Measurements from ENCODE around the gene UGT3A1. TPM values are rescaled to one million over a fixed set of nuclear protein-coding genes. Genes with fewer than 3 reads are reported as not detected.

UGT3A1 gene
- total and polyA plus RNA-seq, 2 experiments from 2014 or later = 1.6 to 3.1 TPM

DNA sequence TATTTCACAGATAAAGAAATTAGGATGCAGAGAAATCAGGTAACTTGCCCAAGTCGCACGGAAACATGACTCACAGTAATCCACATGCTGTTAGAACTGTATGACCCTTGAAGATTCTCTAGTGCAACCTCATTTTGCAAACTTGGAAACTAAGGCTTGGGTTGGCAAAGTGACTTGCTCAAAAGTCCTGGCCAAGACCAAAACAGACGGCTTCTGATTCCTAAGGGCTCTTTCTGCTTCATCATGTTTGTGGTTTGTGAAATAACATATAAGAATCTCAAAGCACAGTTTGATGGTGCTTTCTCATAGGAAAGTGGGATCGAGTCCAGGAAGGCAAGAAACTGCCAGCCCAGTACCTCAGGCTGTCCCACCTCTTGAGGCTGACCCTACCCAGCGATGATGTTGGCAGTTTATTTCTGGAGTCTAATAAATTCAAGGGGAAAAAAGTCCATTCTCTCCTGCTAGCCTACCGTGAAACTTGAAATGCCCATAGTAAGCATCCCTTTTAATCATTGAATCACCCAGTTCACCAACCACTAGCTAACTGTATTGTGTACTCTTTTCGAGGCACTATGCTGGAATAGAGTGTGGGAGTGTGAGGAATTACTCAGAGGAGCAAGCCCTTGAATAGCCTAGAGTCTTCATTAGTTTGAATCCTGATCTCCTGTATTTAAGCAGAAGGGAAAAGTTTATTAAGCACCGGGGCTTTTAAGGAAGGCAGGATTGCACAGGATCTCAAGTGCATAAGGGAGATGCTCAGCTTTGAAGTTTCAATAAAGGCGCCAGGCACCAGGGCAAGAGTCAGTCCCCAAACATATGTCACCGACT, 66.9 kb downstream of the UGT3A1 start:
- Histone ChIP-seq H3F3A (replicated peaks; ENCODE audit: low read depth) (no peaks in the 10 kb centered on the region), H2AFZ (no peak overlapping the region), H3K4me1 (ENCODE audit: insufficient read depth) (no peaks in the 10 kb centered on the region), H3K4me3 (no peak overlapping the region), H3K36me3 (ENCODE audit: insufficient read depth) (no peaks in the 10 kb centered on the region), H3K4me2 (no peak overlapping the region; the same call in 1 of the 2 replicates), H3K27ac (ENCODE audit: low read depth) (no peak overlapping the region), H3K27me3 (ENCODE audit: insufficient read depth) (peaks cover 26% of the 10 kb centered on the region), H3K9me2 (ENCODE audit: insufficient read depth) (no peaks in the 10 kb centered on the region), H4K20me1 (replicated peaks; ENCODE audit: insufficient read depth) (no peaks in the 10 kb centered on the region), H3K79me2 (replicated peaks; ENCODE audit: insufficient read depth) (no peaks in the 10 kb centered on the region)
- H3K4me1 Mint-ChIP-seq = peaks cover 5% of the 10 kb centered on the region; the same call in 2 of the 3 replicates
- no peak overlapping the region for H3K27ac Mint-ChIP-seq
- no peak for TF ChIP-seq STAT1 (IDR thresholded peaks at IDR 0.05; ENCODE audit: unreplicated experiment)
- TF ChIP-seq, protein P1, sequence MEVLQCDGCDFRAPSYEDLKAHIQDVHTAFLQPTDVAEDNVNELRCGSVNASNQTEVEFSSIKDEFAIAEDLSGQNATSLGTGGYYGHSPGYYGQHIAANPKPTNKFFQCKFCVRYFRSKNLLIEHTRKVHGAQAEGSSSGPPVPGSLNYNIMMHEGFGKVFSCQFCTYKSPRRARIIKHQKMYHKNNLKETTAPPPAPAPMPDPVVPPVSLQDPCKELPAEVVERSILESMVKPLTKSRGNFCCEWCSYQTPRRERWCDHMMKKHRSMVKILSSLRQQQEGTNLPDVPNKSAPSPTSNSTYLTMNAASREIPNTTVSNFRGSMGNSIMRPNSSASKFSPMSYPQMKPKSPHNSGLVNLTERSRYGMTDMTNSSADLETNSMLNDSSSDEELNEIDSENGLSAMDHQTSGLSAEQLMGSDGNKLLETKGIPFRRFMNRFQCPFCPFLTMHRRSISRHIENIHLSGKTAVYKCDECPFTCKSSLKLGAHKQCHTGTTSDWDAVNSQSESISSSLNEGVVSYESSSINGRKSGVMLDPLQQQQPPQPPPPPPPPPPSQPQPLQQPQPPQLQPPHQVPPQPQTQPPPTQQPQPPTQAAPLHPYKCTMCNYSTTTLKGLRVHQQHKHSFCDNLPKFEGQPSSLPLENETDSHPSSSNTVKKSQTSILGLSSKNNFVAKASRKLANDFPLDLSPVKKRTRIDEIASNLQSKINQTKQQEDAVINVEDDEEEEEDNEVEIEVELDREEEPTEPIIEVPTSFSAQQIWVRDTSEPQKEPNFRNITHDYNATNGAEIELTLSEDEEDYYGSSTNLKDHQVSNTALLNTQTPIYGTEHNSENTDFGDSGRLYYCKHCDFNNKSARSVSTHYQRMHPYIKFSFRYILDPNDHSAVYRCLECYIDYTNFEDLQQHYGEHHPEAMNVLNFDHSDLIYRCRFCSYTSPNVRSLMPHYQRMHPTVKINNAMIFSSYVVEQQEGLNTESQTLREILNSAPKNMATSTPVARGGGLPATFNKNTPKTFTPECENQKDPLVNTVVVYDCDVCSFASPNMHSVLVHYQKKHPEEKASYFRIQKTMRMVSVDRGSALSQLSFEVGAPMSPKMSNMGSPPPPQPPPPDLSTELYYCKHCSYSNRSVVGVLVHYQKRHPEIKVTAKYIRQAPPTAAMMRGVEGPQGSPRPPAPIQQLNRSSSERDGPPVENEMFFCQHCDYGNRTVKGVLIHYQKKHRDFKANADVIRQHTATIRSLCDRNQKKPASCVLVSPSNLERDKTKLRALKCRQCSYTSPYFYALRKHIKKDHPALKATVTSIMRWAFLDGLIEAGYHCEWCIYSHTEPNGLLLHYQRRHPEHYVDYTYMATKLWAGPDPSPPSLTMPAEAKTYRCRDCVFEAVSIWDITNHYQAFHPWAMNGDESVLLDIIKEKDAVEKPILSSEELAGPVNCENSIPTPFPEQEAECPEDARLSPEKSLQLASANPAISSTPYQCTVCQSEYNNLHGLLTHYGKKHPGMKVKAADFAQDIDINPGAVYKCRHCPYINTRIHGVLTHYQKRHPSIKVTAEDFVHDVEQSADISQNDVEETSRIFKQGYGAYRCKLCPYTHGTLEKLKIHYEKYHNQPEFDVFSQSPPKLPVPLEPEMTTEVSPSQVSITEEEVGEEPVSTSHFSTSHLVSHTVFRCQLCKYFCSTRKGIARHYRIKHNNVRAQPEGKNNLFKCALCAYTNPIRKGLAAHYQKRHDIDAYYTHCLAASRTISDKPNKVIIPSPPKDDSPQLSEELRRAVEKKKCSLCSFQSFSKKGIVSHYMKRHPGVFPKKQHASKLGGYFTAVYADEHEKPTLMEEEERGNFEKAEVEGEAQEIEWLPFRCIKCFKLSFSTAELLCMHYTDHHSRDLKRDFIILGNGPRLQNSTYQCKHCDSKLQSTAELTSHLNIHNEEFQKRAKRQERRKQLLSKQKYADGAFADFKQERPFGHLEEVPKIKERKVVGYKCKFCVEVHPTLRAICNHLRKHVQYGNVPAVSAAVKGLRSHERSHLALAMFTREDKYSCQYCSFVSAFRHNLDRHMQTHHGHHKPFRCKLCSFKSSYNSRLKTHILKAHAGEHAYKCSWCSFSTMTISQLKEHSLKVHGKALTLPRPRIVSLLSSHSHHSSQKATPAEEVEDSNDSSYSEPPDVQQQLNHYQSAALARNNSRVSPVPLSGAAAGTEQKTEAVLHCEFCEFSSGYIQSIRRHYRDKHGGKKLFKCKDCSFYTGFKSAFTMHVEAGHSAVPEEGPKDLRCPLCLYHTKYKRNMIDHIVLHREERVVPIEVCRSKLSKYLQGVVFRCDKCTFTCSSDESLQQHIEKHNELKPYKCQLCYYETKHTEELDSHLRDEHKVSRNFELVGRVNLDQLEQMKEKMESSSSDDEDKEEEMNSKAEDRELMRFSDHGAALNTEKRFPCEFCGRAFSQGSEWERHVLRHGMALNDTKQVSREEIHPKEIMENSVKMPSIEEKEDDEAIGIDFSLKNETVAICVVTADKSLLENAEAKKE (CRISPR knock-in tag; IDR thresholded peaks at IDR 0.05) = no peak
- TF ChIP-seq EZH2 (IDR thresholded peaks at IDR 0.05; ENCODE audit: low read depth, unreplicated experiment) = no peak
- no peak for TF ChIP-seq NANOG (IDR thresholded peaks at IDR 0.05; ENCODE audit: borderline replicate concordance)
- TF ChIP-seq, protein P2, sequence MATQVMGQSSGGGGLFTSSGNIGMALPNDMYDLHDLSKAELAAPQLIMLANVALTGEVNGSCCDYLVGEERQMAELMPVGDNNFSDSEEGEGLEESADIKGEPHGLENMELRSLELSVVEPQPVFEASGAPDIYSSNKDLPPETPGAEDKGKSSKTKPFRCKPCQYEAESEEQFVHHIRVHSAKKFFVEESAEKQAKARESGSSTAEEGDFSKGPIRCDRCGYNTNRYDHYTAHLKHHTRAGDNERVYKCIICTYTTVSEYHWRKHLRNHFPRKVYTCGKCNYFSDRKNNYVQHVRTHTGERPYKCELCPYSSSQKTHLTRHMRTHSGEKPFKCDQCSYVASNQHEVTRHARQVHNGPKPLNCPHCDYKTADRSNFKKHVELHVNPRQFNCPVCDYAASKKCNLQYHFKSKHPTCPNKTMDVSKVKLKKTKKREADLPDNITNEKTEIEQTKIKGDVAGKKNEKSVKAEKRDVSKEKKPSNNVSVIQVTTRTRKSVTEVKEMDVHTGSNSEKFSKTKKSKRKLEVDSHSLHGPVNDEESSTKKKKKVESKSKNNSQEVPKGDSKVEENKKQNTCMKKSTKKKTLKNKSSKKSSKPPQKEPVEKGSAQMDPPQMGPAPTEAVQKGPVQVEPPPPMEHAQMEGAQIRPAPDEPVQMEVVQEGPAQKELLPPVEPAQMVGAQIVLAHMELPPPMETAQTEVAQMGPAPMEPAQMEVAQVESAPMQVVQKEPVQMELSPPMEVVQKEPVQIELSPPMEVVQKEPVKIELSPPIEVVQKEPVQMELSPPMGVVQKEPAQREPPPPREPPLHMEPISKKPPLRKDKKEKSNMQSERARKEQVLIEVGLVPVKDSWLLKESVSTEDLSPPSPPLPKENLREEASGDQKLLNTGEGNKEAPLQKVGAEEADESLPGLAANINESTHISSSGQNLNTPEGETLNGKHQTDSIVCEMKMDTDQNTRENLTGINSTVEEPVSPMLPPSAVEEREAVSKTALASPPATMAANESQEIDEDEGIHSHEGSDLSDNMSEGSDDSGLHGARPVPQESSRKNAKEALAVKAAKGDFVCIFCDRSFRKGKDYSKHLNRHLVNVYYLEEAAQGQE (IDR thresholded peaks at IDR 0.05; ENCODE audit: unreplicated experiment) = no peak
- TF ChIP-seq, protein P3, sequence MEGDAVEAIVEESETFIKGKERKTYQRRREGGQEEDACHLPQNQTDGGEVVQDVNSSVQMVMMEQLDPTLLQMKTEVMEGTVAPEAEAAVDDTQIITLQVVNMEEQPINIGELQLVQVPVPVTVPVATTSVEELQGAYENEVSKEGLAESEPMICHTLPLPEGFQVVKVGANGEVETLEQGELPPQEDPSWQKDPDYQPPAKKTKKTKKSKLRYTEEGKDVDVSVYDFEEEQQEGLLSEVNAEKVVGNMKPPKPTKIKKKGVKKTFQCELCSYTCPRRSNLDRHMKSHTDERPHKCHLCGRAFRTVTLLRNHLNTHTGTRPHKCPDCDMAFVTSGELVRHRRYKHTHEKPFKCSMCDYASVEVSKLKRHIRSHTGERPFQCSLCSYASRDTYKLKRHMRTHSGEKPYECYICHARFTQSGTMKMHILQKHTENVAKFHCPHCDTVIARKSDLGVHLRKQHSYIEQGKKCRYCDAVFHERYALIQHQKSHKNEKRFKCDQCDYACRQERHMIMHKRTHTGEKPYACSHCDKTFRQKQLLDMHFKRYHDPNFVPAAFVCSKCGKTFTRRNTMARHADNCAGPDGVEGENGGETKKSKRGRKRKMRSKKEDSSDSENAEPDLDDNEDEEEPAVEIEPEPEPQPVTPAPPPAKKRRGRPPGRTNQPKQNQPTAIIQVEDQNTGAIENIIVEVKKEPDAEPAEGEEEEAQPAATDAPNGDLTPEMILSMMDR (conservative IDR thresholded peaks at IDR 0.05; ENCODE audit: low read depth in 2 of 2) = no peak
- no peak for TF ChIP-seq CREB1 (CRISPR knock-in tag; IDR thresholded peaks at IDR 0.05; ENCODE audit: low read depth)
- TF ChIP-seq, protein P4, sequence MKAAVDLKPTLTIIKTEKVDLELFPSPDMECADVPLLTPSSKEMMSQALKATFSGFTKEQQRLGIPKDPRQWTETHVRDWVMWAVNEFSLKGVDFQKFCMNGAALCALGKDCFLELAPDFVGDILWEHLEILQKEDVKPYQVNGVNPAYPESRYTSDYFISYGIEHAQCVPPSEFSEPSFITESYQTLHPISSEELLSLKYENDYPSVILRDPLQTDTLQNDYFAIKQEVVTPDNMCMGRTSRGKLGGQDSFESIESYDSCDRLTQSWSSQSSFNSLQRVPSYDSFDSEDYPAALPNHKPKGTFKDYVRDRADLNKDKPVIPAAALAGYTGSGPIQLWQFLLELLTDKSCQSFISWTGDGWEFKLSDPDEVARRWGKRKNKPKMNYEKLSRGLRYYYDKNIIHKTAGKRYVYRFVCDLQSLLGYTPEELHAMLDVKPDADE (IDR thresholded peaks at IDR 0.05) = no peak
- no peak for TF ChIP-seq POLR2AphosphoS5 (IDR thresholded peaks at IDR 0.05; ENCODE audit: low read depth)
- no peak for TF ChIP-seq EZH2phosphoT487 (IDR thresholded peaks at IDR 0.05; ENCODE audit: unreplicated experiment)
- no peak for TF ChIP-seq JUNB (IDR thresholded peaks at IDR 0.05; ENCODE audit: unreplicated experiment)
- TF ChIP-seq ZNF331 (CRISPR knock-in tag; IDR thresholded peaks at IDR 0.05; ENCODE audit: low read depth) = no peak
- TF ChIP-seq ZNF114 (CRISPR knock-in tag; IDR thresholded peaks at IDR 0.05) = no peak
- DNase-seq (ENCODE audit: low spot score) (no peak), ATAC-seq (no peak)
- no peak overlapping the region for H3K4me3 Mint-ChIP-seq
- peaks cover 3% of the 10 kb centered on the region; the same call in 1 of the 3 replicates for H3K9me3 Mint-ChIP-seq
- no peaks in the 10 kb centered on the region for H3K36me3 Mint-ChIP-seq (ENCODE audit: low read depth)
- peaks cover 27% of the 10 kb centered on the region for H3K27me3 Mint-ChIP-seq (ENCODE audit: insufficient read depth, low read depth, poor library complexity)

Data from GM23338 (cell line).